ENCODE measurements around the gene RPS6KA5. TPM values are rescaled to one million over a fixed set of nuclear protein-coding genes. Genes with fewer than 3 reads are reported as not detected.
"Not testable (repeated sequence)": the region's sequence is repeated elsewhere in the genome, so short reads cannot be mapped to it uniquely, and the experiment has no call there.

RPS6KA5 gene
- total RNA-seq, 4 donors from 2014 or later: 3.1 to 10.5 (median 8.1) TPM

GRCh38 chr14:90943367-90943766 is 117.1 kb downstream of the RPS6KA5 start:
- no peak overlapping the region for H3K27ac ChIP-seq
- H3K36me3 ChIP-seq: peaks cover 0 to 33% (median 0%) of the 10 kb centered on the region in 3 donors
- peaks cover 0 to 19% (median 15%) of the 10 kb centered on the region in 3 donors for H3K9me3 ChIP-seq
- H3K4me1 ChIP-seq: no peaks in the 10 kb centered on the region
- TF ChIP-seq CTCF (IDR thresholded peaks at IDR 0.05) (no peak), POLR2A (IDR thresholded peaks at IDR 0.05) (no peak)
- 80 to 89% methylated on average over 3 of the region's 3 CpGs for WGBS, 2 donors
- no peak overlapping the region for H3K4me3 ChIP-seq
- no peaks in the 10 kb centered on the region for H3K27me3 ChIP-seq
- DNase-seq: no peak
- intact Hi-C loops (cut with DNase I): no loop called here

GRCh38 chr14:90942511-90942910 is 117.9 kb downstream of the RPS6KA5 start:
- no peak overlapping the region for H3K4me3 ChIP-seq
- peaks cover 0 to 22% (median 16%) of the 10 kb centered on the region in 3 donors for H3K9me3 ChIP-seq
- no peak for DNase-seq
- peaks cover 0 to 39% (median 0%) of the 10 kb centered on the region in 3 donors for H3K36me3 ChIP-seq
- no peaks in the 10 kb centered on the region for H3K27me3 ChIP-seq
- intact Hi-C loops (cut with DNase I): no loop called here
- H3K4me1 ChIP-seq: no peaks in the 10 kb centered on the region
- 90 to 97% methylated on average over 2 of the region's 2 CpGs for WGBS, 2 donors
- TF ChIP-seq POLR2A (IDR thresholded peaks at IDR 0.05): no peak
- TF ChIP-seq CTCF (IDR thresholded peaks at IDR 0.05): no peak
- no peak overlapping the region for H3K27ac ChIP-seq

- Histone ChIP-seq H3K4me1 (no peaks in the 10 kb centered on the region), H3K27ac (no peak overlapping the region), H3K36me3 (peaks cover 0 to 39% (median 0%) of the 10 kb centered on the region in 3 donors), H3K4me3 (no peak overlapping the region), H3K9me3 (peaks cover 0 to 22% (median 16%) of the 10 kb centered on the region in 3 donors), H3K27me3 (no peaks in the 10 kb centered on the region)
- DNase-seq: no peak
- intact Hi-C loops (cut with DNase I): no loop called here
- WGBS, 2 donors: 71 to 96% methylated on average over 2 of the region's 2 CpGs
- TF ChIP-seq CTCF (IDR thresholded peaks at IDR 0.05) (no peak), POLR2A (IDR thresholded peaks at IDR 0.05) (no peak)
These were observed 118.7 kb downstream of the RPS6KA5 start for GRCh38 chr14:90941706-90942105.

- no peaks in the 10 kb centered on the region for H3K27me3 ChIP-seq
- intact Hi-C loops (cut with DNase I): no loop called here
These were observed 120.0 kb downstream of the RPS6KA5 start for GRCh38 chr14:90940318-90940962.

GRCh38 chr14:90939252-90939795 is 121.1 kb downstream of the RPS6KA5 start:
- H3K4me1 ChIP-seq; H3K4me3 ChIP-seq; intact Hi-C loops (cut with DNase I); H3K27me3 ChIP-seq; H3K27ac ChIP-seq; DNase-seq: not testable (repeated sequence)
- Histone ChIP-seq H3K36me3 (peaks cover 0 to 39% (median 0%) of the 10 kb centered on the region in 3 donors), H3K9me3 (peaks cover 0 to 22% (median 16%) of the 10 kb centered on the region in 3 donors)
- WGBS, 2 donors: 95 to 98% methylated on average over 4 of the region's 4 CpGs

More at GRCh38 chr14:90940318-90940962, 120.0 kb downstream of the RPS6KA5 start:
- no peak for TF ChIP-seq POLR2A (IDR thresholded peaks at IDR 0.05)
- H3K27ac ChIP-seq: no peak overlapping the region
- peaks cover 0 to 22% (median 16%) of the 10 kb centered on the region in 3 donors for H3K9me3 ChIP-seq
- no peak overlapping the region for H3K4me3 ChIP-seq
- WGBS, 2 donors: 85 to 98% methylated on average over 3 of the region's 5 CpGs
- DNase-seq: no peak
- H3K36me3 ChIP-seq: peaks cover 0 to 39% (median 0%) of the 10 kb centered on the region in 3 donors
- no peaks in the 10 kb centered on the region for H3K4me1 ChIP-seq

GRCh38 chr14:90938615-90939014 is 121.8 kb downstream of the RPS6KA5 start:
- Histone ChIP-seq H3K27me3 (no peaks in the 10 kb centered on the region), H3K4me1 (no peaks in the 10 kb centered on the region), H3K27ac (no peak overlapping the region), H3K36me3 (peaks cover 0 to 39% (median 0%) of the 10 kb centered on the region in 3 donors), H3K4me3 (no peak overlapping the region), H3K9me3 (peaks cover 0 to 22% (median 16%) of the 10 kb centered on the region in 3 donors)
- WGBS, 2 donors: 93 to 96% methylated on average over 2 of the region's 2 CpGs
- TF ChIP-seq CTCF (IDR thresholded peaks at IDR 0.05) (no peak), POLR2A (IDR thresholded peaks at IDR 0.05) (no peak)
- no peak for DNase-seq
- intact Hi-C loops (cut with DNase I): no loop called here
